Hippocampal formation (tissue), 2 donors: ENCODE results near the gene SLC7A8.
A peak's percentile ranks its signal among the peaks of the same experiment; 100 is the strongest.

Experiments used
- DNase-seq, 2 donors: peaks; one replicate each; lab custom pipeline; 2025; lab: John Stamatoyannopoulos, UW

Gene SLC7A8

DNA sequence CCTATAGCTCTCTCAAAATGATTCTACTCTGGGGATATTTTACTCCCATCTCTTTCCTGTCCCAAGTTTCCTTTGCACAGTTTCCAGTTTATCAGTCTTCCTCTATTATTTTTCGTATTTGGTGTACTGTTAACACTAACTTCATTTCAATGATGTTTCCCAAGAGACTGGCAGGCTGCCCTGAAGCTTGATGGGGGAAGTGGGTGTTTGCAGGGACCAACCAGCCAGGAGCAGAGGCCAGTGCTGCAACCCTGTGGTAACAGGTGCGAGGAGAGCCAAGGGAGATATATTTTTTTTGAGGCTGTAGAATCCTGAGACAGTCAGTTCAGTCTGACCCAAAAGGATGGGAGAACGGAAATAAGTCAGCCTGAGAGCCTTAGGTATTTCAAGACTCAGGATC lies 52.6 kb downstream of the SLC7A8 start:
- DNase-seq, result no peak

DNA sequence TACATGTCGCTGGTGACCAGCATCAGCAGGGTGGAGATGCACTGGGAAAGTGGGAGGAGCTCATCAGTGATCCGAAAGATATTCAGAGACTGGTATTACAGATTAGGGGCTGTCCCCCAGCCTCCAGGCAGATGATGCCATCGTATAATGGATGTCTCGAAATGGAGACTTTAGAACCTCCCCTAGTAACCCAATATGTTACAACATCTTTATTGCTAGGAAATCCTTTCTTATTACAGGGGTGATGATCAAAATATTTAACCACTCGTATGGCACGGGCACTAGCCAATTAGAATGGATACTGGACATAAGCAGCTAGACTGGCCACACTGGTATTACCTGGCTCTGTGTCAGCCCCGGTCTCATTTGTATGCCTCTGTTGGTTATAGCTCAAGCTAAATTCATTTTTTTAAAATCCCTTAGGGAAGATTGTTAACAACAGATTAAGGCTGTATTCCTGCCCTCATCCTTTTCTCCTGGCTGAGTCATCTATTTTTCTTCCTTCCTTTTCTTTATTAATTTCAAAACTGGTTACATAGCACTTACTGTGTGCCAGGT lies 53.6 kb downstream of the SLC7A8 start:
- no peak for DNase-seq

DNA sequence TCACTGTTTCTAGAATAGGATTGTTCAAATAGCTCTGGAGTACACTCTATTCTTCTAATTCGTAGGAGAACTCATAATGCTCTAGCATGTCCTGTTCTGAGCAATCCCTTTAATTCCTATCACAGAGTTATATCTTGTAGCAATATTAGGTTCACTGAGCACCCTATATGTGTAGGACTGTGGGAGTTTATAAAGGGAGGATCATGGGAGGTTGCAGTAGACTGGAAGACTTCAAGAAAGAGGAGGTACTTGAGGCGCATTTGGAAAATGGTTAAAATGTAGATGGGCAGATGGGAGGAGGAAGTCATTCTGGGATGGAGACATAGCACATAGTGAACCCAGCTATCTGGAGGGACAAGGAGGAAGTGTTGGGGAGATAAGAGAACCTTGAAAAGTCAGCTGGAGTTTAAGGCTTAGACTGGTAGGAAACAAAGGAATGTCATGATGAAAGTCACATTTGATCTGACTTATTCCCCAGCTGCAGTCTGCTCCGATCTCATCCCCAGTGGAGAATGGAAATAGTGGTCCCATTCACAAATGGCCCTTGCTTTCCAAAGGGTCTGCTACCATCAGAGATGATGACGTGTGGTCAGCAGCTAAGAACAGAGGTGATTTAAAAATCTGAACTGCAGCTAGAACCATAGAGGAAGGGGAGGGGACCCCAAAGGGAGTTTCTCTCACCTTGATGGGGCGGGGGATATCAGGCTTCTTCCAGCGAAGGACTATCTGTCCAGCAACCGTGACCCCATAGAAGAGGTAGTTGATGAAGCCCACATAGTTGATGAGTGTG lies 54.3 kb downstream of the SLC7A8 start:
- DNase-seq, result no peak

DNA sequence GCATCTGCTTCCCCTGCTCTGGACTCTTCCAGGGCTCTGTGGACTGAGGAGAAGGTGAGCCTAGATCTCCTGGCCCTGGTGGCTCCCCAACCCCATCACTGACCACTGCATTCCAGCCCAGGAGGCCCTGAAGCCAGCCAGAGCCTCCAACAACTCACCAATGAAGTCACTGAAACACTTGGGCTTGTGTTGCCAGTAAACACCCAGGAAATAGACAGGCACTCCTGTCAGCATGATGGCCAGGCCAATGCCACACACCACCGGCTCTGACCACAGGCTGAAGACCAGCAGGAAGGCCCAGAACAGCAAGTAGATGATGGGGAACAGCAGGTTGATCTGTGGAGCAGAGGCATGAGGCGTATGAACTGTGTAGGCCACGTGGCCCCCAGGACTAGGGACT lies 55.6 kb downstream of the SLC7A8 start:
- no peak for DNase-seq

DNA sequence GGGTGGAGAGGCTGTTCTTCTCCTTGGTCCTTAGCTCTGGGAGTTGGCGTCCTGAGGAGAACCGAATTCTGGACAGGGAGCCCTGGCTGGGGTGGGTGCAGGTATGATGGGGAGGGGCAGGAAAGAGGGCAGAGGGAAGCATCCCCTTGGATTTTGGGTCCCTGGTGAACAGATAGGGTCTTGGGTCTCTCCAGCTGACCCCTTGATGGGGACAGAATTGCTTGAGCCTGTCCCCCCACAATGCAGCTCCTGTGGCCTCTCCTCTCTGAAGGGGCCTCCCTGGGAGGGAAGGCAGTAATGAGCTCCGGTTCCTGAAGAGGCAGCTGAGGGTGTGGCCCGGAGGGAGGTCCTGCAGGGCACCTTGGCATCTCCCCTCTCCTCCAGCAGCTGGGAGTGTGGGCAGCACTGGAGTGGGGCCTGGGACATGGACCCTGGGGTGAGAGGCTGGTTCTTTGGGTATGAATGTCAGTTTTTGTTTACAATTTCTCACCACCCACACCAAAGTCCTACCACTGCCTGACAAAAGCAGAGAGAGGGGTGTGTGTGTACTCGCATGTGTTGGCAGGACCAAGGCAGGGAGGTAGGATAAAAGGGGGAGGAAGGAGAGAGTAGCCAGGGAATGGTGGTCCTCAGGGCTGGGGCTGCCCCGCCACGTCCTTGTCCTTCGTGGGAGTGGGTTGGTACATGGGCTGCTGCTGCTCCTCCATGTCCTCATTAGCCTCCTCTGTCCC lies 56.7 kb downstream of the SLC7A8 start:
- DNase-seq, result no peak

DNA sequence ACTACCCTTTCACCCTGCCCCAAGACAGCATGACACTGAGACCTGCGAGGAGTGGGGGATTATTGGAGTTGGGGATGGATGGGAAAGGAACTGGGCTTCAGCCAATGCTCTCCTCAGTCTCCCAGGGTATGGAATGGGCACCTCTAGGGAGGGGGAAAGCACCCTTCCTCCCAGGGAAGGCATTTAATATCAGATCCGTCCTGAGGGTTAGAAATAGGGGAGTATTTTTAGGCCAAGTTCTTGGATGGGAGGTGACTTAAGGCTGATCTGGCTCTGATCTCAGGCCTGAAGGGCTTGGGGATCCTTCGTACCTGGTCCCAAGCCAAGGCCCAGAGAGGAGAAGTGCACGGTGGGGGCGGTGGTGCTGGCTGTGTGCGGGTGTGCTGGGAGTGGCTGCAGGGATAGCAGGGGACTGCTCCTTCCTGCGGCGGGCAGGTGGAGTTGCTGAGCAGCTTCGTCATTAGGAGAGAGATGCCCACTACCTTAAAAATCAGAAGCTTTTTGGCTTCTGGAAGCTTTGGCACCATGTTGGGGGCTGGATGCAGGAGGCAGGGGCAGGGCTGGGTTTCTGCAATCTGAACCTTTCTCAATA lies 57.4 kb downstream of the SLC7A8 start:
- no peak for DNase-seq

DNA sequence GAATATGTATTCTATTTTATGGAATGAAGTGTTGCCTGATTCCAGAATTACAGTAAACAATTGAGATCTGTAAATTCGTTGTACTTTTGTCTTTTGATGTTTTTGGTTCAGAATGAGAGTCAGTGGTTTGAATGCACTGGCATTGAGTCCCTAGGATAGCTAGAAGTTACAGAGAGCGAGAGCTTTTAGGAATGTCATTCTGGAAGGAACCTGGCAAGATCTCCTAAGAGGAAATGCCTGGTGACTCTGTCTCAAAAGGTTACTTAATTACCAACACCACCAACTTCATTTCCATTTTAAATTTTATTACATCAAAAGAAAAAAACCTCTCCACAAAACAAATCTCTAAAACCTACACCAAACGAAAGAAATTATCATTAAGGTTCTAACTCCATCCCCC lies 58.4 kb downstream of the SLC7A8 start:
- no peak for DNase-seq

DNA sequence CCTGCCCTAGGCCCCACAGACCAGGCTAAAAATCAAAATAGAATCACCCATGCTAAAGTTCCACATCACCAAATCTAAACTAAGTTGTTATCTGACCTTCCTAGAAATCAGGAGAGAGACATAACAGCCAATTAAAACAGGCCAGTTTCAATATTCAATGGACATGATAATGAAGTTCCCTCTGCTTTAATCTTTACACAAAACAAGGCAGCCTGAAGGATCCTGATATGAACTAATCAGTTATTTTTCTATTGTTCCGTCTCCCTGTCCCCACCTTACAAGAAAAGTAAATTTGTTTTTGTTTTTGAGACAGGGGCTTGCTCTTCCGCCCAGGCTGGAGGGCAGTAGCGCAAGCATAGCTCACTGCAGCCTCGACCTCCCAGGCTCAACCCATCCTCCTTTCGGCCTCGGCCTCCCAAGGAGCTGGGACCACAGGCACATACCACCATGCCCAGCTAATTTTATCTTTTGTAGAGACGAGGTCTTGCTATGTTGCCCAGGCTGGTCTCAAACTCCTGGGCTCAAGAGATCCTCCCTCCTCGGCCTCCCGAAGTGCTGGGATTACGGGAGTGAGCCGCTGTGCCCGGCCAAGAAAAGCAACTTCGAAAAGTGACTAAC lies 59.0 kb downstream of the SLC7A8 start:
- no peak for DNase-seq

DNA sequence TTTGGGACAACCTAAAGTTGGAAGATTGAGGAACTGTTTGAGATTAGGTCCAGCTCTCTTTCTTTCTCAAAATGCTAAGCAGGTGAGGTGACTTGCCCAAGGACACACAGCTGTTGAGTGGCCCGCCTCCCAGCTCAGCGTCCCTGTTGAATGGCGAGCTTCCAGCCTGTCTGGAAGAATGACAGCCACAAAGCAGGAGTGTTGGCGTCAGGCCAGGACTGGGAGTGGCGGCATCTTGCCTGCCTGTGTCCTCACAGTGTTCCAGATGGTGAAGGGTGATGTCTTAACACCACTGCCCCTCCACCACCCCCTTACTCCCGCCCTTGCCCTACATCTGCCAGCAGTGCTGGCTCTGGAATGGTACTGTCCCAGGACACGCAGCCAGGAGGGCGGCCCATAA lies 60.0 kb downstream of the SLC7A8 start:
- DNase-seq, result no peak

DNA sequence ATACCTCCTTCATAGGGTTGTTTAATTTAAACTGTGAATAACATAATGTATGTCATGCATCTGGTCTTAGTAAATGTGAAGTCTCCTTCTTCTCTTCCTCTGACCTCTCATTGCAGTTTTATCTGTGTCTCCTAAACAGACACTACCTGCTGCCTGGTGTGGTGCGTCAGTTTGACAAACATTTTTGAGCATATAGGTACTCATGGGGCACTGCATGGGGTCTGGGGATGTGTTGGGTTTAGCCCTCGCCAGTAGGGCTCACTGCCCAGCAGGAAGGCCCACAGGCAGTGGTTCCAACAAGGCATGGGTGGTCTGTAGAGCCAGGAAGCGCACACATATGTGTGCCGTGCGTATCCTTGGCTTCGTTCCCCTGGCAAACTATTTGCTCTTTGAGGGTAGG lies 61.4 kb downstream of the SLC7A8 start:
- no peak for DNase-seq

DNA sequence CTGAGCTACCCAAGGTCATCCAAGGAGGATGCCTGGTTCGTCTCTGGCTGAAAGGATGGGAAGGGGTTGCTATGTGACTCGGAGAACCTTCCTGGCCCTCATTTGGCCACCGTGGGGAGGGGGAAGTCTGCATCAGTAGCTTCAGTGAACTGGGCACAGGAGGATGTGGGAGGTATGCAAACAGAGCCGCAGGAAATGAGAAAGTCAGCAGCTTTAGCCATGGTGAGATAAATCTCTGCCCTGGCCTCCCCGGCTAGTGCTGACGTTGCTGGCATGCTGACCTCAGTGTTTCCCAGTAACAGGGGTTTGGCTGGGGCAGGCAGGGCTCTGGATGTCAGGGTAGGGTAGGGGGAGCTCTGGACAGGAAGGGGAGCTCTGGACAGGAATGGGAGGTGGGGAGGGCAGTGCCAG lies 62.1 kb downstream of the SLC7A8 start:
- no peak for DNase-seq

DNA sequence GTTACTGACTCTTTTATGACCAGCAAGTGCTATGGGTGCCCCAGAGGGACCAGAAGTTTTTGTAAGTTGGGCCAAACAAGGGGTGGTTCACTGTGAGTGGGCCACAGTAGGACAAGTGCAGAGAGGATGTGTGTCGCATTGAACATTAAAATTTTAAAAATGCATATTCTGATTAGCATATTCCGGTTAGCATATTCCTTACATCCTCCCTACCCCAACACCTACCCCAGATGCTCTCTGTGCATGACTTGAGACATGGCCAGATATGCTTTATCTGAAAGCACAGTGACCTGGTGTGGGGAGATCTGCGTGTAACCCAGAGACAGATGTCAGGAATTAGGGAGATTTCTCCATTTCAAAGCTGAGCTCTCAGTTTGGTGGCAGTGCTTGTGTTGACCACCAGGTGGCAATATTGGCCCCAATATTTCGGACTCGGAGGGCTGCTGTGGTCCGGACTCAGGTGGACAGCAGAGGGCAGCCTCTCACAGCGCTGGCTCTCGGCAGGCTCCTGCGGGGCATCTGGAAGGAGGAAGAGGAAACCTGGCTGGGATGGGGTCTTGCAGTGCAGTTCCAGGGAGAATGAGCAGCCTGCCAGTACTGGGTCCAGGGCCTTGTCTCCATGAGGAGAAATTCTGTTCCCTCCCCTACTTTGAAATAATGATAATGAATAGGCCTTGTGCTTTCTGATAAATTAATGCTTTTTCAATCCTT lies 62.8 kb downstream of the SLC7A8 start:
- DNase-seq, result peak; percentile 78 to 81

DNA sequence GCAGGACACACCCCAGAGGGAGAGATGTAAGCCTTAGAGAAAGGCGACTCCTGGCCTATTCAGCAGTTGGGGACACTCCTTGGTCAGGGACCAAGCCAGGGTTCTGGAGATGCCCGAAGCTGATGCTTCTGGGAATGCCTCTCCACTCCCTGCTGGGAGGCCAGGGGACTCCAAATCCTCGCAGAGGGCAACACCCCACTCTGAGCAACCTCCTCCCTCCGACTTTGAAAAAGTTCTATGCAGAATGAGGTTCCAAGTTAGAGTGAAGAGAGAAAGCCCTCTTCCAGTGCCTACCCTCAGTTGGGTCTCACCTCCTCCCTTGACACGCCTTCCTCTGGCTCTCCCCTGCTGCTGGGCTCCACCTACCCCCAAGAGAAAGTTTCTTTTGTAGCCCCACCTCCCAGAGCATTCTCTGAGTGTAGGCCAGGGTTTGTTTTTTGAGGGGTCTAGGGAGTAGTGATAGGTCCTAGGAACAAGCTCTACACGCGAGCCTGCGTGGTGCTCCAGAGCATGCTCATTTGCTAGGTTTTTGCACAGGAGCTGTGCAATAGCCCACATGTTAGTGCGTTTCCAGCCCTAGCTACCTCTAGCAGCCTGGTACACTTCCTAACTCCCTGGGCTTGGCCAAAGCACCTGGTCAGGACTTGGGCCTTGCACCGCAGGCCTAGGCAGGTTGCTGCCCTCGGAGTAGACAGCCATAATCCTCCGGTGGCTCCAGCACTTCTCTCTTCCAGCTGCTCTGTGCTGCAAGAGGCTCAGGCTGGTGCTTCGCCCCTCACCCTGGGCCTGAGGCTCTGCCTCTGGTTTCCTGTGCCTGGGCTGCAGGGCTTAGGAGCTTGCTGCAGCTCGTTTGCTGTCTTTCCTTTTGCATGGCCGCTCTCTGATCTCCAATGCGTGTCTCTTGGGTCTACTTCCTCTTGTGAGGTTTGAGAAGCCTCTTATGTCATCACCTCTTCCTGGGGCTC lies 63.8 kb downstream of the SLC7A8 start:
- no peak for DNase-seq

DNA sequence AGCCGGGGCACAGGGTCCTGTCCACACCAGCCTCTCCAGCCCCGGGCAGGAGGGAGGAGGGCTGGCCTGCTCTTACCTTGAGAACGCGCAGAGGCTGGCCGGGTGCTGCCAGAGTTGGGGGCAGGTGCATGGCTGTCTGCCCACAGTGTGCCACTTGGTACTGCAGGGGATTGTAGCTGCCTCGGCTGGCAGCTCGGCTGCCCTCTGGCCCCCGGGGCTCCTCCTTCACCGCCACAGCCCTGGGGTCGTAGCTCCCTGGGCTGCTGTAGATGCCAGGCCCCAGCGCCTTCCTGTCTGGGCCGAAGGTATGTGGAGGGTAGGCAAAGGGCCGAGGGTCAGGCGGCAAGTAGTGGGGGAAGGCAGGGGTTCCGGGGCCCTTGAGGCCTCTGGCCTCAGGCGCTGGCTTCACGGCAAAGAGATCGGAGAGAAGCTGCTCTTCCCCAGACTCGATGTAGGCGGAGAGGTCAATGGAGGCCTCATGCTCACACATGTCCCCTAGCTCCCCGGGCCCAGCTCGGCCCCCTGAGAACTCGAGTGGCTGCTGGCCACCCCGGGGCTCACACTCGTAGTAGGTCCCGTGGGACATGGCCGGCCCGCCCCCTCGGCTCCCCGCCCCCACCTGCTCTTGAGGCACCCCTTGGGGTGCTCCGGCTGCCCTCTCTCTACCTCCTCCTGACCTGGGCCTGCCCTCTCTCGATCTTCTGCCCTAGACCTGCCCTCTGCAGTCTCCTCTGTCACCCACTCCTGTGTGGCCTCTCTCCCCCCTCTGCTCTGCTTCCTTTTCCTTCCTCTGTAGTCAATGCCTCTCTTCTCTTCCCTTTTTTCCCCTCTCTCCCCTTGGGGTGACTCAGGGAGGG lies 64.7 kb downstream of the SLC7A8 start, which contains the start of gene CEBPE:
Gene CEBPE (minus strand): TSS at position 750 of the 857 bp plus-strand sequence. CDS start 164 bp downstream, at position 586.
- no peak for DNase-seq

DNA sequence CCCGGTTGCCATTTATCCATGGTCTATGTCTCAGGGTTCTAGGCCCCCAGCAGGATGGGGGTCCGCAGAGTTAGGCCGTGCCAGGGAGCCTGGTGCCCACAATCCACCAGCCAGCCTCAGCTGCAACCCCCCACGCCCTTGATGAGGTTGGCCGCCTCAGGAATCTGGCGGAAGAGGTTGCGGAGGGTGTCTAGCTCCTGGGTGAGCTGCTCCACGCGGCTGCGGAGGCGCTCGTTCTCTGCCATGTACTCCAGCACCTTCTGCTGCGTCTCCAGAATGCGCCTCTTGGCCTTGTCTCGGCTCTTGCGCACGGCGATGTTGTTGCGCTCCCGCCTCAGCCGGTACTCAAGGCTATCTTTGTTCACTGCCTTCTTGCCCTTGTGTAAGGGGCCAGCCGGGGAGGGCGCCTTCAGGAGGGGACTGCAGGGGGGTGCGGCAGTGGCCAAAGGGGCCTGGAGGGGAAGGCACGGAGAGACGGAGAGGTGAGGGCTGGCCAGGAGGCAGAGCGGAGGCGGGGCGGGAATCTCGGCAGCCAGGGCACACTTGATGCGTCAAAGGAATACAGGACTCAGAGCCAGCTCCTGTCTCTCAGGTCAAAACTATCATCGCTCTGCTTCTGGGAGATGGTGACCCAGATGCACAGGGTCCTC lies 66.0 kb downstream of the SLC7A8 start:
- no peak for DNase-seq

DNA sequence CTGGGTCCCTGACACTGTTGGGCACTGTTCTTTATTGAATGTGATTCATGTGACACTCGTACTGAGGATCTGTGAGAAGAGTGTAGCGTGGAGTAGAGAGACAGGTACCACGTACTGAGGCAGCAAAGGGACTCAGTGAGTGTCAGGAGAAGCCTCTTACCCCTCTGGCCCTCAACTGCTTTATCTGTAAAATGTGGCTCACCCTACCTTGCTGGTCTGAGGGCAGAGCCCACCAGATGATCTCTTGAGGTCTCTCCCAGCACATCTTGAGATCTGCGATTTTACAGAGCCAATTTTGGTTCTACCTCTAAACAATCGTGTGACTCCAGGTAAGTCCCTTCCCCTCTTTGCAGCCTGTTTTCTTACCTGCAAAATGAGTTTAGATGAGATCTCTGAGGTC lies 67.5 kb downstream of the SLC7A8 start:
- no peak for DNase-seq

DNA sequence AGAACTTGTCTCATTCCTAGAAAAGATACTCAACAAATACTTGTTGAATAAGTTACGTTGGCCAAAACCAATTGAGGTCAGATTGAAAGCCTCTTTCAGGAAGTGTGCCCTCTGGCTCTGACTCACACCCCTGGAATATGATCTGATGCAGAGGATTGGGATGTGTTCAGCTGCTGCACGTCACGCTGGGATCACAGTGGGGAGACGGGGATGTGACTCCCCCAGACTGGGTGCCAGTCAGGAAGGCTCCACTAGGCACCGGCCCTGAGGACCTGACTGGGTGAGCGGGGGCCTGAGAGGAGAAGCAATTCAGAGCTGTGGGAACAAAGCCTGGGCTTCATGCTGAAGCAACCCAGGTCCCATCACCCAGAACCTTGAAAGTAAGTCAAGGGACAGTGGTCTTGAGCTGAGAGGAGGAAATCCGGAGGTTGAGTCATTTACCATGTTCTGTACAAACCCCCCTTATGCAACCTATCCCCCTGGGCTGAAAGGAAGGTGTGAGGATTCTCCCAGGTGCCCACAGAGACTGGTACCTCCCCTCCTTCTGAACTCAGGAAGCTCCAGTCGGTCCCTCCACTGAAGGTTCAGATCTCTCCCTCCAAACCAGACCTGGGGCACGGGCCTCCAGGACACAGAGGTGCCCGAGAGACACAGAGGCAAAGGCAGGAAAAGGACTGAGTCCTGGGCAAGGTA lies 68.3 kb downstream of the SLC7A8 start:
- DNase-seq, result no peak

DNA sequence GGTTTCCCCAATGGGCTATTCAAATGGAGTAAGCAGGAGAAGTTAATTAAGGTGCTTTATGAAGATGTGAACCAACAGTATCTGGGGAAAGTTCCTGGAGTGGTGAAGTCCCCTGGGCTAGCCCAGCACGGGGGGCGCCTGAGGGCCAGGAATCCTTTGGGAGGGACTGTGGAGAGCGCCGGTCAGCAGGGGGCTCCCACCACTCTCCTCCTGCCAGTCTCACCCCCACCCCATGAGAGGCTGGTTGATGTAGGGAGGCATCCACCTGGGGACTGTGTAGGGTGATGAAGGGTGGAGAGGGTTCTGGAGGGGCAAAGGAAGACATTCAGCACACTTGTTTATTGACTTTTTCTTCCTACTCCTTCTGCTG lies 68.8 kb downstream of the SLC7A8 start:
- DNase-seq, result no peak
